HUES48 (cell line): Measurements from ENCODE around the gene TOR3A.

ENCODE experiments used
- H3K27ac ChIP-seq: one replicate; pipeline ENCODE4 v1.7.0; 2013; ENCODE audit warnings: low read depth, low read length, inconsistent platforms
- H3K27me3 ChIP-seq: 2 replicates; pipeline ENCODE4 v1.6.1; 2013; ENCODE audit warnings: mild to moderate bottlenecking, low read length; ENCODE audit not compliant: control insufficient read depth, insufficient read depth
- H3K36me3 ChIP-seq: 2 replicates; pipeline ENCODE4 v1.6.1; 2013; ENCODE audit warnings: low read length; ENCODE audit not compliant: control insufficient read depth, insufficient read depth
- H3K4me1 ChIP-seq: 2 replicates; pipeline ENCODE4 v1.6.1; 2013; ENCODE audit warnings: mild to moderate bottlenecking, low read length; ENCODE audit not compliant: control insufficient read depth, insufficient read depth
- H3K4me3 ChIP-seq: 2 replicates; pipeline ENCODE4 v1.5.1; 2013; ENCODE audit warnings: mild to moderate bottlenecking, low read depth, low read length
- H3K9ac ChIP-seq: 2 replicates; pipeline ENCODE4 v1.6.1; 2013; ENCODE audit warnings: mild to moderate bottlenecking, low read depth, low read length, moderate library complexity
- H3K9me3 ChIP-seq: 2 replicates; pipeline ENCODE4 v1.6.1; 2013; ENCODE audit warnings: low read length; ENCODE audit not compliant: control insufficient read depth, insufficient read depth

Gene TOR3A

GRCh38 chr1:179107706-179108629 lies 26.1 kb downstream of the TOR3A start:
- no peak overlapping the region for H3K4me3 ChIP-seq
- no peaks in the 10 kb centered on the region for H3K4me1 ChIP-seq
- H3K27me3 ChIP-seq: no peaks in the 10 kb centered on the region
- H3K9ac ChIP-seq: no peak overlapping the region
- peaks cover 53% of the 10 kb centered on the region for H3K36me3 ChIP-seq
- no peak overlapping the region for H3K27ac ChIP-seq
- no peaks in the 10 kb centered on the region for H3K9me3 ChIP-seq

- Histone ChIP-seq H3K27ac (no peak overlapping the region), H3K36me3 (peaks cover 55% of the 10 kb centered on the region), H3K9ac (no peak overlapping the region), H3K9me3 (no peaks in the 10 kb centered on the region), H3K27me3 (no peaks in the 10 kb centered on the region), H3K4me1 (no peaks in the 10 kb centered on the region), H3K4me3 (no peak overlapping the region)
Observed at GRCh38 chr1:179108644-179109043, 26.8 kb downstream of the TOR3A start.

- Histone ChIP-seq H3K27ac (no peak overlapping the region), H3K9me3 (no peaks in the 10 kb centered on the region), H3K4me3 (no peak overlapping the region), H3K27me3 (no peaks in the 10 kb centered on the region), H3K4me1 (peaks cover 11% of the 10 kb centered on the region; the same call in 1 of the 2 replicates), H3K9ac (no peak overlapping the region), H3K36me3 (peaks cover 53% of the 10 kb centered on the region)
Observed at GRCh38 chr1:179115181-179115580, 33.3 kb downstream of the TOR3A start.

GRCh38 chr1:179119513-179119912 lies 37.6 kb downstream of the TOR3A start:
- Histone ChIP-seq H3K36me3 (peaks cover 26% of the 10 kb centered on the region), H3K27ac (no peak overlapping the region), H3K4me3 (no peak overlapping the region), H3K4me1 (peaks cover 11% of the 10 kb centered on the region; the same call in 1 of the 2 replicates), H3K27me3 (no peaks in the 10 kb centered on the region), H3K9ac (no peak overlapping the region), H3K9me3 (no peaks in the 10 kb centered on the region)

- Histone ChIP-seq H3K4me1 (peaks cover 11% of the 10 kb centered on the region; the same call in 1 of the 2 replicates), H3K36me3 (peaks cover 19% of the 10 kb centered on the region), H3K9ac (no peak overlapping the region), H3K27me3 (no peaks in the 10 kb centered on the region), H3K4me3 (no peak overlapping the region), H3K9me3 (no peaks in the 10 kb centered on the region), H3K27ac (no peak overlapping the region)
Observed at GRCh38 chr1:179120736-179121135, 38.9 kb downstream of the TOR3A start.

- Histone ChIP-seq H3K4me3 (no peak overlapping the region), H3K4me1 (peaks cover 11% of the 10 kb centered on the region; the same call in 1 of the 2 replicates), H3K9ac (no peak overlapping the region), H3K36me3 (peaks cover 22% of the 10 kb centered on the region), H3K27ac (no peak overlapping the region), H3K9me3 (no peaks in the 10 kb centered on the region), H3K27me3 (no peaks in the 10 kb centered on the region)
Observed at GRCh38 chr1:179121159-179121938, 39.5 kb downstream of the TOR3A start.

- no peaks in the 10 kb centered on the region for H3K9me3 ChIP-seq
- no peaks in the 10 kb centered on the region for H3K27me3 ChIP-seq
- no peak overlapping the region for H3K4me3 ChIP-seq
- H3K36me3 ChIP-seq: peaks cover 5% of the 10 kb centered on the region
- H3K27ac ChIP-seq: no peak overlapping the region
- H3K9ac ChIP-seq: no peak overlapping the region
- no peaks in the 10 kb centered on the region for H3K4me1 ChIP-seq
Observed at GRCh38 chr1:179124873-179125272, 43.0 kb downstream of the TOR3A start.

- H3K9me3 ChIP-seq: no peaks in the 10 kb centered on the region
- H3K27me3 ChIP-seq: no peaks in the 10 kb centered on the region
- peaks cover 13% of the 10 kb centered on the region for H3K36me3 ChIP-seq
- H3K4me3 ChIP-seq: no peak overlapping the region
- H3K4me1 ChIP-seq: no peaks in the 10 kb centered on the region
- H3K27ac ChIP-seq: no peak overlapping the region
- no peak overlapping the region for H3K9ac ChIP-seq
Observed at GRCh38 chr1:179126338-179127060, 44.6 kb downstream of the TOR3A start.

- no peak overlapping the region for H3K4me3 ChIP-seq
- H3K9me3 ChIP-seq: no peaks in the 10 kb centered on the region
- H3K4me1 ChIP-seq: no peaks in the 10 kb centered on the region
- no peak overlapping the region for H3K9ac ChIP-seq
- H3K36me3 ChIP-seq: peaks cover 13% of the 10 kb centered on the region
- H3K27ac ChIP-seq: no peak overlapping the region
- H3K27me3 ChIP-seq: no peaks in the 10 kb centered on the region
Observed at GRCh38 chr1:179127163-179127895, 45.5 kb downstream of the TOR3A start.

GRCh38 chr1:179128520-179128919 lies 46.6 kb downstream of the TOR3A start:
- Histone ChIP-seq H3K4me3 (no peak overlapping the region), H3K27ac (no peak overlapping the region), H3K9me3 (no peaks in the 10 kb centered on the region), H3K36me3 (peaks cover 13% of the 10 kb centered on the region), H3K9ac (no peak overlapping the region), H3K4me1 (no peaks in the 10 kb centered on the region), H3K27me3 (no peaks in the 10 kb centered on the region)
